Spleen (tissue), 11 donors: ENCODE results near the gene TRPV2. TPM values are rescaled to one million over a fixed set of nuclear protein-coding genes. Genes with fewer than 3 reads are reported as not detected.
A peak's percentile ranks its signal among the peaks of the same experiment; 100 is the strongest.

Experiments used
- DNase-seq: peaks from one replicate; pipeline ENCODE4 v3.0.0-alpha.2; 2020
- H3K27ac ChIP-seq, 8 donors: fragments of 200-600 bp; sonication (generic) in 7 of 8; 1 replicate in 4 of 8; 2 replicates in 4 of 8; pipeline versions ENCODE4 v1.5.0 to v1.8.0; 2016 to 2021; ENCODE audit warnings: inconsistent platforms in 4 of 8, mild to moderate bottlenecking in 4 of 8, moderate library complexity in 1 of 8
- H3K27me3 ChIP-seq, 7 donors: fragments of 200-600 bp; sonication (generic) in 6 of 7; replicated peaks in 1 of 7; 1 replicate in 4 of 7; 2 replicates in 3 of 7; pipeline versions ENCODE4 v1.5.0 to v1.8.0; 2016 to 2021; ENCODE audit warnings: inconsistent platforms in 3 of 7, mild to moderate bottlenecking in 1 of 7
- H3K36me3 ChIP-seq, 6 donors: fragments of 200-600 bp; sonication (generic) in 5 of 6; 1 replicate in 4 of 6; 2 replicates in 2 of 6; pipeline versions ENCODE4 v1.5.0 to v1.8.0; 2016 to 2021; ENCODE audit warnings: inconsistent platforms in 2 of 6
- H3K4me1 ChIP-seq, 6 donors: fragments of 200-600 bp; sonication (generic) in 5 of 6; 1 replicate in 3 of 6; 2 replicates in 3 of 6; pipeline versions ENCODE4 v1.5.0 to v1.8.0; 2016 to 2021; ENCODE audit warnings: inconsistent platforms in 3 of 6
- H3K4me3 ChIP-seq, 8 donors: fragments of 200-600 bp; sonication (generic) in 7 of 8; 1 replicate in 4 of 8; 2 replicates in 4 of 8; pipeline versions ENCODE4 v1.5.0 to v1.8.0; 2016 to 2021; ENCODE audit warnings: inconsistent platforms in 4 of 8, mild to moderate bottlenecking in 4 of 8, moderate library complexity in 2 of 8
- H3K9me3 ChIP-seq, 8 donors: fragments of 200-600 bp; sonication (generic) in 7 of 8; 1 replicate in 4 of 8; 2 replicates in 4 of 8; pipeline versions ENCODE4 v1.5.0 to v1.8.0; 2016 to 2021; ENCODE audit warnings: inconsistent platforms in 4 of 8
- POLR2A ChIP-seq, 3 donors: fragments of 450-650 bp; IDR thresholded peaks; one replicate each; pipeline ENCODE4 v1.5.1; 2017; ENCODE audit warnings: antibody characterized with exemption in 3 of 3, mild to moderate bottlenecking in 1 of 3
- POLR2AphosphoS5 ChIP-seq, 3 donors: sonication (generic); formaldehyde crosslinking; IDR thresholded peaks; one replicate each; pipeline ENCODE4 v1.5.1; 2017; ENCODE audit warnings: antibody characterized with exemption in 3 of 3
- WGBS, 5 donors: extraction: QIAGEN DNeasy Blood & Tissue Kit in 3 of 5; methylation state at CpG; one replicate each; pipeline versions ENCODE4 v1.1.5 to v1.1.7; 2013 to 2018; 5-methylcytosine and 5-hydroxymethylcytosine counted together
- intact Hi-C: fragments of 100-400 bp; cut with DNase I; formaldehyde crosslinking; loops from one replicate; pipeline ENCODE4 v1.15.0; 2023; ENCODE audit warnings: low total_unique reads
- polyA plus RNA-seq, 3 donors: library from polyadenylated mRNA; stranded (reverse); fragments of 200-250 nt; gene quantifications; one replicate each; pipeline ENCODE4 v1.2.1, GENCODE V29; 2013
- total RNA-seq, 7 donors: library from RNA; depleted of rRNA in 3 of 7; stranded (reverse); fragments of >200 nt in 3 of 7; fragmentation: NEBNext Ultra II Directional in 4 of 7; extraction: Animal tissue kit (Norgen Biotek cat#: 25700) in 4 of 7; gene quantifications; one replicate each; pipeline versions ENCODE4 v1.1.0 to v1.2.1, GENCODE V29; 2016 to 2021
- TF ChIP-seq, protein P1 (sequence below), 11 experiments: fragments of 200-600 bp in 7 of 11; fragments of 450-650 bp in 4 of 11; sonication (generic) in 4 of 11; IDR thresholded peaks in 8 of 11; conservative IDR thresholded peaks in 3 of 11; 1 replicate in 7 of 11; 2 replicates in 4 of 11; pipeline versions ENCODE4 v1.4.0 to v1.8.0; 2016 to 2021; ENCODE audit warnings: antibody characterized with exemption in 11 of 11, inconsistent platforms in 4 of 11, mild to moderate bottlenecking in 1 of 11
- donor health status: healthy with polysubstance abuse.
- donor health status: DM: no; HTN: no; CAD: no; lungs with moderate emphysema.
- donor health status: DM: no; HTN: no; CAD: no.
- donor health status: Bipolar disorder and iron deficiency.
- donor health status: healthy.
- donor health status: DM: no; HTN: no; CAD: no.
- donor health status: DM: yes; HTN: yes; CAD: no.

TRPV2 gene
- total and polyA plus RNA-seq, 10 donors, result 37.0 to 85.7 (median 52.6) TPM

DNA sequence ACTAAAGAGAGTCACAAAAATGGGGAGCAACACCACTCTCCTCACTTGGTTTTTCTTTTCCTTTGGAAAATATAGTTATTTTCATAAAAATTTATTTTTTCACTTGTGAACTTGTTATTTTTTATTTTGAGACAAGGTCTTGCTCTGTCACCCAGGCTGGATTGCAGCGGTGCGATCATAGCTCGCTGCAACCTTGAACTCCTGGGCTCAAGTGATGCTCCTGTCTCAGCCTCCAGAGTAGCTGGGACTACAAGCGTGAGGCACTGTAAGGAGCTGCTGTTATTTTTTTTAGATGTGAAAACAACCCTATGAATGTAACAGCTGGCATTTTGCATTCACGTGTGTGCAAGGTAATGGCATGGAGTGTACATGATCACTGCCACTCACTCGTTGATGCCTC, 51.7 kb downstream of the TRPV2 start:
- no peaks in the 10 kb centered on the region for H3K27me3 ChIP-seq
- intact Hi-C loops, result no loop called here
- no peak overlapping the region for H3K4me3 ChIP-seq
- peak overlapping the region in 5 of 8 donors; percentile 68 to 81 (median 80) for H3K27ac ChIP-seq
- 73 to 92% (median 83%) methylated on average over 6 of the region's 6 CpGs for WGBS, 5 donors
- no peak for TF ChIP-seq POLR2A (IDR thresholded peaks at IDR 0.05)
- TF ChIP-seq, protein P1, sequence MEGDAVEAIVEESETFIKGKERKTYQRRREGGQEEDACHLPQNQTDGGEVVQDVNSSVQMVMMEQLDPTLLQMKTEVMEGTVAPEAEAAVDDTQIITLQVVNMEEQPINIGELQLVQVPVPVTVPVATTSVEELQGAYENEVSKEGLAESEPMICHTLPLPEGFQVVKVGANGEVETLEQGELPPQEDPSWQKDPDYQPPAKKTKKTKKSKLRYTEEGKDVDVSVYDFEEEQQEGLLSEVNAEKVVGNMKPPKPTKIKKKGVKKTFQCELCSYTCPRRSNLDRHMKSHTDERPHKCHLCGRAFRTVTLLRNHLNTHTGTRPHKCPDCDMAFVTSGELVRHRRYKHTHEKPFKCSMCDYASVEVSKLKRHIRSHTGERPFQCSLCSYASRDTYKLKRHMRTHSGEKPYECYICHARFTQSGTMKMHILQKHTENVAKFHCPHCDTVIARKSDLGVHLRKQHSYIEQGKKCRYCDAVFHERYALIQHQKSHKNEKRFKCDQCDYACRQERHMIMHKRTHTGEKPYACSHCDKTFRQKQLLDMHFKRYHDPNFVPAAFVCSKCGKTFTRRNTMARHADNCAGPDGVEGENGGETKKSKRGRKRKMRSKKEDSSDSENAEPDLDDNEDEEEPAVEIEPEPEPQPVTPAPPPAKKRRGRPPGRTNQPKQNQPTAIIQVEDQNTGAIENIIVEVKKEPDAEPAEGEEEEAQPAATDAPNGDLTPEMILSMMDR (IDR thresholded peaks at IDR 0.05 in 8 of 11, conservative IDR thresholded peaks at IDR 0.05 in 3 of 11), result no peak
- TF ChIP-seq POLR2AphosphoS5 (IDR thresholded peaks at IDR 0.05), result no peak
- peaks cover 0 to 10% (median 0%) of the 10 kb centered on the region in 6 donors for H3K36me3 ChIP-seq
- H3K9me3 ChIP-seq, result no peaks in the 10 kb centered on the region
- peaks cover 11 to 91% (median 61%) of the 10 kb centered on the region in 6 donors for H3K4me1 ChIP-seq
- no peak for DNase-seq

DNA sequence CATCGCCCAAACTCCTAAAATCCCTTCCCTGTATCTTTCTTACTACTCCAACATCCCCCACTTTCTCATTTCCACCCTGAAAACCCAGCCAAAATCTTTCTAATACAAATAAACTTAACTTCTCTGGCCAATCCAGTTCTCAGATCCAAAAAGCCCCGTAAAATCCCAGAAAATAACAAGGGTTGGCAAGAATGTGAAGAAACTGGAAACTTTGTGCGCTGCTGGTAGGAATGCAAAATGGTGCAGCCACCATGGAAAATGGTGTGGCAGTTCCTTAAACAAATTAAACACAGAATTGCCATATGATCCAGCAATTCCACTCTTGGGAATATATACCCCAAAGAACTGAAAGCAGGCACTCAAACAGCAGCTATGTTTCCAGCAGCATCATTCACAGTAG, 52.5 kb downstream of the TRPV2 start:
- peaks cover 11 to 91% (median 58%) of the 10 kb centered on the region in 6 donors for H3K4me1 ChIP-seq
- intact Hi-C loops, result no loop called here
- no peak overlapping the region for H3K4me3 ChIP-seq
- H3K36me3 ChIP-seq, result peaks cover 0 to 5% (median 0%) of the 10 kb centered on the region in 6 donors
- H3K9me3 ChIP-seq, result no peaks in the 10 kb centered on the region
- no peaks in the 10 kb centered on the region for H3K27me3 ChIP-seq
- 81 to 100% (median 97%) methylated on average over 3 of the region's 3 CpGs for WGBS, 5 donors
- peak overlapping the region in 5 of 8 donors; percentile 23 to 81 (median 68) for H3K27ac ChIP-seq
- TF ChIP-seq, protein P1 (IDR thresholded peaks at IDR 0.05 in 8 of 11, conservative IDR thresholded peaks at IDR 0.05 in 3 of 11), result no peak
- TF ChIP-seq POLR2A (IDR thresholded peaks at IDR 0.05), result no peak
- no peak for TF ChIP-seq POLR2AphosphoS5 (IDR thresholded peaks at IDR 0.05)
- DNase-seq, result no peak

DNA sequence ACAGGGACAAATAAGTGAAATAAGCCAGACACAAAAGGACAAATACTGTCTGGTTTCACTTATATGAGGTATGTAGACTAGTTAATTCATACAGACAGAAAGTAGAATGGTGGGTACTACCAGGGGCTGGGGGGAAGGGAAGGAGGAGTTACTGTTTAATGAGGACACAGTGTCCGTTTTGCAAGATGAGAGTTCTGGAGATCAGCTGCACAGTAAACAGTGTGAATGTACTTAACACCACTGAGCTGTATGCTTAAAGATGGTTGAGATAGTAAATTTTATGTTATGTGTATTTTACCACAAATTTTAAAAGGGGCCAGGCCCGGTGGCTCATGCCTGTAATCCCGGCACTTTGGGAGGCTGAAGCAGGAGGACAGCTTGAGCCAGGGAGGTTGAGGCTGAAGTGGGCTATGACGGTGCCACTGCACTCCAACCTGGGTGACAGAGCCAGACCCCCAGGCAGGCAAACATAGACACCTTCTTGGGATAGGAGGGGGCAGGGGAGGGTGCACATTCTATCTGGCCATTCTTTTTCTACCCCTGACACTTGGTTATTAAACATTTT, 53.1 kb downstream of the TRPV2 start:
- TF ChIP-seq, protein P1 (IDR thresholded peaks at IDR 0.05 in 8 of 11, conservative IDR thresholded peaks at IDR 0.05 in 3 of 11), result no peak
- TF ChIP-seq POLR2A (IDR thresholded peaks at IDR 0.05), result no peak
- Histone ChIP-seq H3K9me3 (no peaks in the 10 kb centered on the region), H3K4me3 (no peak overlapping the region), H3K27ac (peak overlapping the region in 5 of 8 donors; percentile 24 to 81 (median 68)), H3K27me3 (no peaks in the 10 kb centered on the region), H3K36me3 (no peaks in the 10 kb centered on the region), H3K4me1 (peaks cover 6 to 91% (median 53%) of the 10 kb centered on the region in 6 donors)
- WGBS, 5 donors, result 85 to 96% (median 92%) methylated on average over 4 of the region's 4 CpGs
- DNase-seq, result no peak
- intact Hi-C loops, result no loop called here

DNA sequence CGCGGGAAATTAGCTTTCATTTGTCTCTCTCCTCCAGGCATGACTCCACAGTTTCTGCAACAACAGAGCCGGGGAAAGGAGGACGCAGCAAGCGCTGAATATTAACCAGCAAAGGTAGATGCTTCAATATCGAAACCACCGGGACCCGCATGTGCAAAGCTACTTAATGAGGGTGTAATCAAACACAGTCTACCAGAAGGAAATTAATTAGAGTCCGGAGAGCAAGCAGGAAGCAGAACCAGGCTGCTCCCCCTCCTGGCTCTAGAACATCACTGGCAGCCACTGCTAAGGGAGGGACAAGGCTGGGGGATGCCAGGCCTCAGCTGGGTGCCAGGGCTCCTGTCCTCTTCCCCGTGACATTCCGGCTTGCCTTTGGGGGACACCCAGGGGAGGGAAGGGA, 54.9 kb downstream of the TRPV2 start:
- no peaks in the 10 kb centered on the region for H3K9me3 ChIP-seq
- intact Hi-C loops, result no loop called here
- TF ChIP-seq POLR2AphosphoS5 (IDR thresholded peaks at IDR 0.05) (peak in 1 of 3 donors; percentile 40), POLR2A (IDR thresholded peaks at IDR 0.05) (no peak)
- TF ChIP-seq, protein P1 (IDR thresholded peaks at IDR 0.05 in 8 of 11, conservative IDR thresholded peaks at IDR 0.05 in 3 of 11), result peak in 2 of 11 experiments; percentile 14 to 25

More for the DNA sequence above, 54.9 kb downstream of the TRPV2 start:
- 50 to 86% (median 65%) methylated on average over 11 of the region's 11 CpGs for WGBS, 5 donors
- Histone ChIP-seq H3K4me1 (peaks cover 3 to 82% (median 40%) of the 10 kb centered on the region in 6 donors), H3K27me3 (no peaks in the 10 kb centered on the region), H3K4me3 (no peak overlapping the region), H3K36me3 (no peaks in the 10 kb centered on the region), H3K27ac (peak overlapping the region in 7 of 8 donors; percentile 15 to 81 (median 49))
- DNase-seq, result no peak
